H1 (cell line): ENCODE data around the gene PRCD. TPM values are rescaled to one million over a fixed set of nuclear protein-coding genes. Genes with fewer than 3 reads are reported as not detected.

ENCODE experiments used
- GTF2F1 ChIP-seq: IDR thresholded peaks from 2 replicates; pipeline ENCODE4 v1.6.1; 2012; ENCODE audit warnings: low read depth, low read length, improper control_type of control experiment, borderline replicate concordance
- JUN ChIP-seq: IDR thresholded peaks from 2 replicates; pipeline ENCODE4 v1.6.1; 2011; ENCODE audit warnings: low read depth, mild to moderate bottlenecking, improper control_type of control experiment, low read length
- KDM4A ChIP-seq: IDR thresholded peaks from one replicate; pipeline ENCODE4 v1.7.1; 2012; ENCODE audit warnings: low read depth, mild to moderate bottlenecking, moderate library complexity, low read length, inconsistent platforms; ENCODE audit not compliant: severe bottlenecking
- POLR2AphosphoS5 ChIP-seq: IDR thresholded peaks from 2 replicates; pipeline ENCODE4 v1.6.1; 2011; ENCODE audit warnings: low read depth, low read length
- SRF ChIP-seq: IDR thresholded peaks from 2 replicates; pipeline ENCODE4 v1.6.1; 2011; ENCODE audit warnings: mild to moderate bottlenecking, low read depth, low read length, moderate library complexity
- polyA plus RNA-seq, 7 experiments: library from polyadenylated mRNA; depleted of rRNA in 3 of 7; stranded (reverse) in 5 of 7; unstranded in 2 of 7; fragments of >200 nt in 5 of 7; fragments of 200-250 nt in 2 of 7; gene quantifications; 1 replicate in 5 of 7; 2 replicates in 1 of 7; 4 replicates in 1 of 7; pipeline versions ENCODE4 v1.2.1 to v1.2.3, GENCODE V29; 2011 to 2013; ENCODE audit warnings: missing spikeins in 2 of 7, mixed read lengths in 2 of 7
- total RNA-seq: library from RNA; stranded (reverse); fragmentation: NEBNext Ultra II Directional; extraction: Animal tissue kit (Norgen Biotek cat#: 25700); gene quantifications from 2 replicates; pipeline ENCODE4 v1.2.1, GENCODE V29; 2021
- TF ChIP-seq, protein P1 (sequence below): IDR thresholded peaks from 2 replicates; pipeline ENCODE4 v1.6.1; 2012; ENCODE audit warnings: inconsistent platforms

The PRCD gene
- total and polyA plus RNA-seq, 2 of the 8 experiments (the other 6 are each of a cell fraction or from before 2014, with no cell fraction given) = 0.77 to 2.1 TPM

DNA sequence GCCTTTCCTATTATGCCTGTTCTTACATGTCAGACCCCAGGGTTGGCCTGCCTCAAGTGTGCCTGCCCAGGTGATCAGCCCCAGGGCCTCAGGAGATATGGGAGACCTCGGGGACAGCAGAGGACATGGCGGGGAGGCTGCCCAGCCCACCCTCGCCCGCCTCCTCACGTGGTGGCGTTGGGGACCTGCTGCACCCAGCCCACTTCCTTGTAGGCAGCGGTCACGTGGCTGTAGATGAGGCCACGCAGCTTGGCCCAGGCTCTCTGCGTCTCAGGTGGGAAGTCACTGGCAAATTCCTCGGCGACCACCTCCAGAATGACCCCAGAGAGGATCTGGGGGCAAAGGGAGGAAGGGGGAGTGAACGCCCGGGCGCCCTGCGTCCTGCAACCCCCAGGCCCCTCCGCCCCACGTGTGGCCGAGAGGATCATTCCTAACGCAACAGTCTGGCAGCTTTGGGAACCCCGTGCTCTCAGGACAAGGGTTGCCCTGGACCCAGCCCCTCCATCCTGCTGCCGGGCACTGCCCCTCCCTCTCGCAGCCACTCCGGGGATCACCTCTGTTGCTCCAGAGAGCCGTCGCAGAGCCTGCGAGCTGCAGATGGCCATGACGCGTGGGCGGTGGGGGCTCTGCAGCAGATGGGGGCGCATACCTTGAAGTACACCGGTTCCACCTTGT, 8.9 kb upstream of the PRCD start (continued):
- TF ChIP-seq, protein P1, sequence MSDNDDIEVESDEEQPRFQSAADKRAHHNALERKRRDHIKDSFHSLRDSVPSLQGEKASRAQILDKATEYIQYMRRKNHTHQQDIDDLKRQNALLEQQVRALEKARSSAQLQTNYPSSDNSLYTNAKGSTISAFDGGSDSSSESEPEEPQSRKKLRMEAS = no peak
- TF ChIP-seq POLR2AphosphoS5 (no peak), SRF (no peak), JUN (no peak), GTF2F1 (no peak), KDM4A (no peak)
